Measurements from ENCODE around the gene ZCWPW1. TPM values are rescaled to one million over a fixed set of nuclear protein-coding genes. Genes with fewer than 3 reads are reported as not detected.
A peak's percentile ranks its signal among the peaks of the same experiment; 100 is the strongest.

The ZCWPW1 gene
- total and polyA plus RNA-seq, 2 experiments from 2014 or later = 1.9 to 4.2 TPM

DNA sequence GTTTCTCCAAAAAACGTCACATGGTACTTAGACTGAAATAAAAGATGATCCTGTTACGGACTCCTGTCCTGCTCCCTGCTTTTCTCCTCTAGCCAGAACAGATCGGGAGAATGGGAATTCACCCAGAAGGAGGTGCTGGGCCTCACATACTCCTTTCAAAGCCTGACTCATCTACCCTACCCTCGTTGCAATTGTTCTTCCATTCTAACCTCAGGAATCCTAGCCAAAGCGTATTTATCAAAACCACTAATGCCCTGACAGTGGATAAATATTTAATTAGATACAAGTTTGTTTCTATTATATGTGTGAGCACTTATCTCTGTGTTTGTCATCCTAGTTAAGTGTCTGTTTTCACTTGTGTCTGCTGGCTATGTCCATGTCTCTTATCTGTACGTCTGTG is 21.7 kb downstream of the ZCWPW1 start:
- in situ Hi-C loops (cut with MboI) = no loop called here
- Histone ChIP-seq H3K9me3 (ENCODE audit: low read depth) (no peaks in the 10 kb centered on the region), H3K79me2 (ENCODE audit: insufficient read depth) (no peaks in the 10 kb centered on the region), H2AFZ (no peak overlapping the region), H3K4me2 (ENCODE audit: unreplicated experiment) (no peak overlapping the region), H3K36me3 (ENCODE audit: low read depth) (no peaks in the 10 kb centered on the region), H3K9ac (no peak overlapping the region), H3K9me2 (ENCODE audit: insufficient read depth) (no peaks in the 10 kb centered on the region), H3K4me1 (ENCODE audit: insufficient read depth) (peaks cover 7% of the 10 kb centered on the region), H3F3A (ENCODE audit: insufficient read depth) (0 out of 2 replicates have a peak, but pooled peaks cover 8% of the 10 kb centered on the region), H3K27ac (no peak overlapping the region), H3K27me3 (replicated peaks; ENCODE audit: insufficient read depth) (no peaks in the 10 kb centered on the region; the same call in 1 of the 2 replicates), H4K20me1 (ENCODE audit: insufficient read depth) (no peaks in the 10 kb centered on the region), H3K4me3 (no peak overlapping the region)
- peak; percentile 58 for DNase-seq
- 41 to 45% methylated on average over 6 of the region's 6 CpGs for WGBS, 2 experiments (ENCODE audit: low coverage in 1 of 2, low lambda C conversion rate in 2 of 2, missing lambda C conversion rate in 2 of 2)
- TF ChIP-seq EZH2phosphoT487 (IDR thresholded peaks at IDR 0.05; ENCODE audit: insufficient read depth, low read depth) (no peak), EZH2 (IDR thresholded peaks at IDR 0.05; ENCODE audit: insufficient read depth, poor library complexity, severe bottlenecking) (no peak)

DNA sequence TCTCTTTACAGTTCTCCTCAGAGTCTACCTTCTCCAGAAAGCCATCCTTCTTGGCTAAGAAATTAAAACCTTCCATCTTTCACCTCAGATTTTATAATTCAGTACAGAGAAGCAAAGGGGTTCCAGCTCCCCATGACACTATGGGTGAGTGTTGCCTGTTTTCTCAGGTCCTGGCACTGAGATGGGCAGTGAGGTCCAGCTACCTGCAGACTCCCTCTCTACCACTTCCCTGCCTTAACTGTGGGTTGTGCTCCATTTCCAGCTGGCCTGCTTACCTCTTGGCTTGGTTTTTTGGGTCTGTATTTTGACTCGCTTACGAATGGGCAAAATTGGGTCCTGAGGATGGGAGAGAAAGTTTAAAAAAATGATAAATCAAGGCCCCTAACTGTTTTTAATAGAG is 26.3 kb downstream of the ZCWPW1 start:
- in situ Hi-C loops (cut with MboI) = no loop called here
- H3K4me3 ChIP-seq = no peak overlapping the region
- 0 out of 2 replicates have a peak, but pooled peaks cover 6% of the 10 kb centered on the region for H3F3A ChIP-seq (ENCODE audit: insufficient read depth)
- no peaks in the 10 kb centered on the region for H3K36me3 ChIP-seq (ENCODE audit: low read depth)
- WGBS, 2 experiments (ENCODE audit: low coverage in 1 of 2, low lambda C conversion rate in 2 of 2, missing lambda C conversion rate in 2 of 2) = 94 to 98% methylated on average over 2 of the region's 2 CpGs
- H3K27ac ChIP-seq = no peak overlapping the region
- TF ChIP-seq EZH2phosphoT487 (IDR thresholded peaks at IDR 0.05; ENCODE audit: insufficient read depth, low read depth) (no peak), EZH2 (IDR thresholded peaks at IDR 0.05; ENCODE audit: insufficient read depth, poor library complexity, severe bottlenecking) (no peak)
- H3K9me3 ChIP-seq (ENCODE audit: low read depth) = no peaks in the 10 kb centered on the region
- no peak for DNase-seq
- H3K9ac ChIP-seq = no peak overlapping the region
- H3K4me2 ChIP-seq (ENCODE audit: unreplicated experiment) = no peak overlapping the region
- 0 out of 2 replicates have a peak, but pooled peaks cover 9% of the 10 kb centered on the region for H3K27me3 ChIP-seq (replicated peaks; ENCODE audit: insufficient read depth)
- H3K9me2 ChIP-seq (ENCODE audit: insufficient read depth) = no peaks in the 10 kb centered on the region
- H3K4me1 ChIP-seq (ENCODE audit: insufficient read depth) = peaks cover 5% of the 10 kb centered on the region
- H2AFZ ChIP-seq = no peak overlapping the region
- H3K79me2 ChIP-seq (ENCODE audit: insufficient read depth) = no peaks in the 10 kb centered on the region
- no peaks in the 10 kb centered on the region for H4K20me1 ChIP-seq (ENCODE audit: insufficient read depth)

DNA sequence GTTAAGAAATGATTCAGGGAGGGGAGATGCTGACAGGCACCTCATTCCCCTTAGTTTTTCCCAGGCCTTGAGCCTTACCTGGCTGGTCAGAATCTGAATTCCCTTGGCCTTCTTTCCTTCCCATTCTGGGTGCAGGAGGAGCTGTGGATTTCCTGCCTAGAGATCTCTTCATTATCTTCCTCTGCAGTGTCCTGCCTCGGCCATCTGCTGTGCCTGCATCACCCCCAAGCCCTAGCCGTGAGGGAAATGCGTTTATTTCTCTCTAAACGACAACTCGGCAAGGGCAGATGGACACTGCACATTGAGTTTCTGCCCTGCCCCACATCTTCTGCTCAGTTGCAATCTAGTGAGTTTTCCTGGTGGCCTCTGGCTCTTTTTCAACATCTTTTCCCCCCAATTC is 26.7 kb downstream of the ZCWPW1 start:
- TF ChIP-seq EZH2 (IDR thresholded peaks at IDR 0.05; ENCODE audit: insufficient read depth, poor library complexity, severe bottlenecking) (no peak), EZH2phosphoT487 (IDR thresholded peaks at IDR 0.05; ENCODE audit: insufficient read depth, low read depth) (no peak)
- H3K27me3 ChIP-seq (replicated peaks; ENCODE audit: insufficient read depth) = 0 out of 2 replicates have a peak, but pooled peaks cover 9% of the 10 kb centered on the region

DNA sequence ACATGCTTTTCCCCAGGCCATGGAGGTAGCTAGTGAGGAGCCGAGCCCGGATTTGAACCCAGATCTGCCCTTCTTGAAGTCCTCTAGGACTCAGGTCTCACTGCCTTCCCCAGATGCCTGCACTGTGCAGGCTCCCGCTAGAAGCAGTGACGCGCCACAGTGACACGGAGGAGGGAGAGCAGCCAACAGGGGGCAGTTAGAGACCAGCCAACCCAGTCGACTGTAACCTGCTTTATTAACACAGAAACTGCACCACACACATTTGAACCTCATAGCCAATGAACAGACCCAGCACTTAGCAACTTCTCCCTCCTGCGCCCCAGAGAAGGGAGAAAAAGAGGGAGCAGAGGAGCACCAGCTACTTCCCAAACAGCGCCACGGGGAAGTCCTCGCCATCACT is 27.8 kb downstream of the ZCWPW1 start:
- Histone ChIP-seq H3K9ac (no peak overlapping the region), H3K4me1 (ENCODE audit: insufficient read depth) (no peaks in the 10 kb centered on the region), H3K79me2 (ENCODE audit: insufficient read depth) (no peaks in the 10 kb centered on the region), H3K27me3 (replicated peaks; ENCODE audit: insufficient read depth) (0 out of 2 replicates have a peak, but pooled peaks cover 9% of the 10 kb centered on the region), H3K4me3 (no peak overlapping the region), H2AFZ (no peak overlapping the region), H3F3A (ENCODE audit: insufficient read depth) (no peaks in the 10 kb centered on the region), H3K4me2 (ENCODE audit: unreplicated experiment) (no peak overlapping the region), H3K9me2 (ENCODE audit: insufficient read depth) (no peaks in the 10 kb centered on the region), H4K20me1 (ENCODE audit: insufficient read depth) (no peaks in the 10 kb centered on the region), H3K9me3 (ENCODE audit: low read depth) (no peaks in the 10 kb centered on the region), H3K36me3 (ENCODE audit: low read depth) (no peaks in the 10 kb centered on the region), H3K27ac (no peak overlapping the region)
- TF ChIP-seq EZH2 (IDR thresholded peaks at IDR 0.05; ENCODE audit: insufficient read depth, poor library complexity, severe bottlenecking) = no peak
- no peak for TF ChIP-seq EZH2phosphoT487 (IDR thresholded peaks at IDR 0.05; ENCODE audit: insufficient read depth, low read depth)
- in situ Hi-C loops (cut with MboI) = no loop called here
- no peak for DNase-seq
- WGBS, 2 experiments (ENCODE audit: low coverage in 1 of 2, low lambda C conversion rate in 2 of 2, missing lambda C conversion rate in 2 of 2) = 86 to 87% methylated on average over 11 of the region's 11 CpGs

More for the DNA sequence above, 26.7 kb downstream of the ZCWPW1 start:
- Histone ChIP-seq H3K27ac (no peak overlapping the region), H3K9me2 (ENCODE audit: insufficient read depth) (no peaks in the 10 kb centered on the region), H3F3A (ENCODE audit: insufficient read depth) (0 out of 2 replicates have a peak, but pooled peaks cover 2% of the 10 kb centered on the region), H3K36me3 (ENCODE audit: low read depth) (no peaks in the 10 kb centered on the region), H2AFZ (no peak overlapping the region), H4K20me1 (ENCODE audit: insufficient read depth) (no peaks in the 10 kb centered on the region), H3K4me2 (ENCODE audit: unreplicated experiment) (no peak overlapping the region), H3K4me3 (no peak overlapping the region), H3K4me1 (ENCODE audit: insufficient read depth) (peaks cover 1% of the 10 kb centered on the region; the same call in 1 of the 2 replicates), H3K9me3 (ENCODE audit: low read depth) (no peaks in the 10 kb centered on the region), H3K79me2 (ENCODE audit: insufficient read depth) (no peaks in the 10 kb centered on the region), H3K9ac (no peak overlapping the region)
- in situ Hi-C loops (cut with MboI) = no loop called here
- WGBS, 2 experiments (ENCODE audit: low coverage in 1 of 2, low lambda C conversion rate in 2 of 2, missing lambda C conversion rate in 2 of 2) = 83 to 88% methylated on average over 5 of the region's 5 CpGs
- DNase-seq = no peak
